A549 (cell line): Measurements from ENCODE around the gene STX18. TPM values are rescaled to one million over a fixed set of nuclear protein-coding genes. Genes with fewer than 3 reads are reported as not detected.

Experiments used
- ATAC-seq, 2 experiments: fragments of 200-7000 bp in 1 of 2; fragments of >200 bp in 1 of 2; cut with Nextera tagmentation in 1 of 2; cut with Tn5 transposase in 1 of 2; 3 replicates each; pipeline versions ENCODE4 v1.8.0 to v1.9.1; 2018 to 2020; ENCODE audit warnings: mild to moderate bottlenecking in 1 of 2, moderate library complexity in 1 of 2
- CTCF ChIA-PET: fragments of 300-600 bp; sonication (Branson Sonifier 250); formaldehyde crosslinking; extraction: SDS; loops from one replicate; lab custom pipeline; 2021; ENCODE audit warnings: antibody characterized with exemption, inconsistent platforms; lab: Yijun Ruan, JAX
- POLR2A ChIA-PET: fragments of 350-600 bp; formaldehyde crosslinking; extraction: SDS; loops from one replicate; lab custom pipeline; 2021; ENCODE audit warnings: antibody characterized with exemption, inconsistent platforms; lab: Yijun Ruan, JAX
- DNase-seq, 2 experiments: peaks; one replicate each; pipeline versions ENCODE4 v3.0.0 to v3.0.0-alpha.2; 2011 to 2016; ENCODE audit warnings: low read depth in 1 of 2, low spot score in 1 of 2
- FAIRE-seq: peaks from 2 replicates; lab custom pipeline; 2011; peaks lifted over from hg19 to GRCh38; lab: Jason Lieb, UNC
- H3K27ac ChIP-seq, 2 experiments: fragments of >200 bp; sonication (Bioruptor Twin); formaldehyde crosslinking; 3 replicates each; pipeline ENCODE4 v1.5.1; 2016 to 2017
- H3K4me1 ChIP-seq: fragments of >200 bp; sonication (Bioruptor Twin); formaldehyde crosslinking; 3 replicates; pipeline ENCODE4 v1.6.1; 2016
- H3K4me2 ChIP-seq: fragments of >200 bp; sonication (Bioruptor Twin); formaldehyde crosslinking; 3 replicates; pipeline ENCODE4 v1.6.1; 2016
- H3K4me3 ChIP-seq: fragments of >200 bp; sonication (Bioruptor Twin); formaldehyde crosslinking; 3 replicates; pipeline ENCODE4 v1.5.1; 2016
- H3K9me3 ChIP-seq: fragments of >200 bp; sonication (Bioruptor Twin); formaldehyde crosslinking; 3 replicates; pipeline ENCODE4 v1.6.1; 2016
- BHLHE40 ChIP-seq: IDR thresholded peaks from 2 replicates; pipeline ENCODE4 v1.6.1; 2012; ENCODE audit warnings: low read depth, low read length, inconsistent platforms
- CHD2 ChIP-seq: fragments of 150-350 bp; IDR thresholded peaks from 2 replicates; pipeline ENCODE4 v1.6.1; 2014; ENCODE audit warnings: low read length; ENCODE audit not compliant: partially characterized antibody
- CTCF ChIP-seq: fragments of >200 bp; sonication (Bioruptor Twin); formaldehyde crosslinking; IDR thresholded peaks from 3 replicates; pipeline ENCODE4 v1.5.1; 2016
- EHF ChIP-seq: fragments of 250-450 bp; sonication (Bioruptor Pico); IDR thresholded peaks from 2 replicates; pipeline ENCODE4 v1.5.0; 2020; ENCODE audit warnings: mild to moderate bottlenecking
- EHMT2 ChIP-seq: fragments of 200-600 bp; sonication (generic); IDR thresholded peaks from 2 replicates; pipeline ENCODE4 v1.6.1; 2016; ENCODE audit warnings: antibody characterized with exemption, low read depth, mild to moderate bottlenecking, moderate library complexity
- FOSL2 ChIP-seq, 2 experiments: fragments of 450-650 bp in 1 of 2; fragments of >200 bp in 1 of 2; sonication (Bioruptor Twin) in 1 of 2; formaldehyde crosslinking; IDR thresholded peaks; 2 replicates each; pipeline versions ENCODE4 v1.5.0 to v1.6.1; 2016 to 2020; ENCODE audit warnings: mild to moderate bottlenecking in 1 of 2, moderate library complexity in 1 of 2
- FOXS1 ChIP-seq: fragments of 250-450 bp; sonication (Bioruptor Pico); IDR thresholded peaks from 2 replicates; pipeline ENCODE4 v1.5.0; 2020; ENCODE audit warnings: mild to moderate bottlenecking, moderate library complexity
- HDAC2 ChIP-seq: fragments of 200-600 bp; sonication (generic); IDR thresholded peaks from 2 replicates; pipeline ENCODE4 v1.6.1; 2016
- HES2 ChIP-seq: fragments of >200 bp; sonication (Bioruptor Twin); formaldehyde crosslinking; IDR thresholded peaks from 2 replicates; pipeline ENCODE4 v1.6.1; 2016
- HEYL ChIP-seq: fragments of 250-450 bp; sonication (Bioruptor Pico); IDR thresholded peaks from 2 replicates; pipeline ENCODE4 v1.8.0; 2021; ENCODE audit warnings: mild to moderate bottlenecking, moderate library complexity
- HMGXB4 ChIP-seq: fragments of 250-450 bp; sonication (Bioruptor Pico); IDR thresholded peaks from 2 replicates; pipeline ENCODE4 v1.5.0; 2021; ENCODE audit warnings: mild to moderate bottlenecking, moderate library complexity, borderline replicate concordance
- HOXB13 ChIP-seq: fragments of 250-450 bp; sonication (Bioruptor Pico); IDR thresholded peaks from 2 replicates; pipeline ENCODE4 v1.5.0; 2020; ENCODE audit warnings: low read depth, mild to moderate bottlenecking, moderate library complexity
- HOXB5 ChIP-seq: fragments of 250-450 bp; sonication (Bioruptor Pico); IDR thresholded peaks from 2 replicates; pipeline ENCODE4 v1.5.0; 2020; ENCODE audit warnings: mild to moderate bottlenecking, moderate library complexity
- JUN ChIP-seq, 2 experiments: fragments of >200 bp; sonication (Bioruptor Twin); formaldehyde crosslinking; IDR thresholded peaks; 2 replicates in 1 of 2; 3 replicates in 1 of 2; pipeline ENCODE4 v1.6.1; 2016 to 2017
- JUNB ChIP-seq: fragments of >200 bp; sonication (Bioruptor Twin); formaldehyde crosslinking; IDR thresholded peaks from 2 replicates; pipeline ENCODE4 v1.6.1; 2016
- MAFK ChIP-seq: fragments of 450-650 bp; IDR thresholded peaks from 2 replicates; pipeline ENCODE4 v1.6.1; 2014; ENCODE audit not compliant: partially characterized antibody
- MAZ ChIP-seq: fragments of 150-350 bp; IDR thresholded peaks from 2 replicates; pipeline ENCODE4 v1.6.1; 2014; ENCODE audit warnings: antibody characterized with exemption, low read depth, low read length, borderline replicate concordance
- NR3C1 ChIP-seq: fragments of >200 bp; sonication (Bioruptor Twin); formaldehyde crosslinking; IDR thresholded peaks from 3 replicates; pipeline ENCODE4 v1.6.1; 2017
- PBX3 ChIP-seq: IDR thresholded peaks from 2 replicates; pipeline ENCODE4 v1.6.1; 2012
- POLR2A ChIP-seq: IDR thresholded peaks from 2 replicates; pipeline ENCODE4 v1.6.1; 2012; ENCODE audit warnings: mild to moderate bottlenecking, low read length
- TFCP2L1 ChIP-seq: fragments of 250-450 bp; sonication (Bioruptor Pico); IDR thresholded peaks from 2 replicates; pipeline ENCODE4 v1.5.0; 2021; ENCODE audit warnings: mild to moderate bottlenecking
- USF2 ChIP-seq: fragments of 450-650 bp; IDR thresholded peaks from 2 replicates; pipeline ENCODE4 v1.6.1; 2014; ENCODE audit warnings: antibody characterized with exemption
- WGBS: methylation state at CpG from one replicate; pipeline ENCODE4 v1.1.6; 2017; ENCODE audit errors: missing lambda C conversion rate; 5-methylcytosine and 5-hydroxymethylcytosine counted together
- polyA plus RNA-seq, 4 experiments: library from polyadenylated mRNA; depleted of rRNA in 3 of 4; stranded (reverse); fragments of >200 nt; fragmentation: RNase III in 1 of 4; extraction: RNeasy Plus Mini Kit Qiagen cat#74134 plus additional on column Dnase treatment in 1 of 4; gene quantifications; 2 replicates in 3 of 4; 3 replicates in 1 of 4; pipeline ENCODE4 v1.2.3, GENCODE V29; 2011 to 2017

The STX18 gene
- polyA plus RNA-seq, 2 of the 4 experiments (the other 2 are of a cell fraction) = 13.4 to 19.6 TPM

DNA sequence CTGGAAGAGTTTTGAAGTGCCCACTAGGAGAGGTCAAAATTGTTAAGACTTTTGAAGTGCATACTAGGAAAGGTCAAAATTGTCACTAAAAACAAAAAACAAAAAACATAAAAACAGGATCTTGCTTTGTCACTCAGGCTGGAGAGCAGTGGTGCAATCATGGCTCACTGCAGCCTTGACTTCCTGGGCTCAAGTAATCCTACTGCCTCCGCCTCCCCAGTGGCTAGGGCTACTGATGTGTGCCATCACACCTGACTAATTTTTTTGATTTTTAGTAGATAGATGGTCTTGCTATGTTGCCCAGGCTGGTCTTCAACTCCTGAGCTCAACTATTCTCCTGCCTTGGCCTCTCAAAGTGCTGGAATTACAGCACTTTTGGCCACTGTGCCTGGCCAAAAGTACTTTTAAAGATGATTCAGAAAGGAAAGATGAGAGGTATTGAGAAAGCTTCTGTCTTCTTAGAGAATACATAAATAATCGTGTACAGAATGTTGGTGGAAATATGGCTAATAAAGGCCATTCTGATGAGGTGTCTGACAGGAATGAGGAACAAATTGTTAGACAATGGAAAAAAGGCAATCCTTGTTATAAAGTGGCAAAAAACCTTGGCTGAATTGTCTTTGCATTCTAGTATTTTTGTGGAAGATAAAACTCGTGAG lies 43.3 kb upstream of the STX18 start (continued):
- no peak for TF ChIP-seq HES2
- no peak for TF ChIP-seq HOXB13 (CRISPR knock-in tag)
- no peak for TF ChIP-seq TFCP2L1 (CRISPR knock-in tag)
- TF ChIP-seq PBX3 = no peak
- TF ChIP-seq BHLHE40 = no peak
- no peak for TF ChIP-seq EHMT2
- TF ChIP-seq, all 56 proteins: peak for 0

GRCh38 chr4:4583606-4584005 lies 41.8 kb upstream of the STX18 start:
- ChIA-PET POLR2A (no interaction called here), CTCF (no interaction called here)
- H3K4me2 ChIP-seq = no peak overlapping the region
- ATAC-seq (no peak), FAIRE-seq (no peak), DNase-seq (no peak)
- no peak overlapping the region for H3K27ac ChIP-seq
- H3K4me1 ChIP-seq = no peaks in the 10 kb centered on the region
- no peak overlapping the region for H3K4me3 ChIP-seq
- TF ChIP-seq MAFK (no peak), PBX3 (no peak), HEYL (CRISPR knock-in tag) (no peak), CHD2 (no peak)
- H3K9me3 ChIP-seq = peaks cover 4% of the 10 kb centered on the region; the same call in 1 of the 3 replicates
- 87% methylated on average over 4 of the region's 4 CpGs for WGBS

- POLR2A ChIA-PET = no interaction called here
- TF ChIP-seq HMGXB4 (no peak), USF2 (no peak), FOSL2 (IDR thresholded peaks at IDR 0.05) (no peak), FOSL2 (CRISPR knock-in tag; IDR thresholded peaks at IDR 0.05) (no peak), HDAC2 (no peak), HES2 (no peak), POLR2A (no peak), HOXB5 (no peak), BHLHE40 (no peak), NR3C1 (no peak), FOXS1 (CRISPR knock-in tag) (no peak), CTCF (no peak), EHF (CRISPR knock-in tag) (no peak), JUNB (no peak), HEYL (CRISPR knock-in tag) (no peak), HOXB13 (CRISPR knock-in tag) (no peak), JUN (IDR thresholded peaks at IDR 0.05) (no peak), MAZ (no peak)
- Histone ChIP-seq H3K9me3 (peaks cover 4% of the 10 kb centered on the region; the same call in 1 of the 3 replicates), H3K4me2 (no peak overlapping the region), H3K4me1 (no peaks in the 10 kb centered on the region), H3K4me3 (no peak overlapping the region), H3K27ac (no peak overlapping the region)
- no peak for FAIRE-seq
- CTCF ChIA-PET = interaction anchor here (1.3 kb wide), 1 partner anchor 87 kb away, joined by 3 read pairs; no protein-coding TSS in a partner anchor
- no peak for DNase-seq
- 95% methylated on average over 7 of the region's 7 CpGs for WGBS
- ATAC-seq = no peak
These were observed 40.8 kb upstream of the STX18 start for GRCh38 chr4:4582653-4583052.
